NCI-H2029 (cell line): Measurements from ENCODE around the gene FGL2.
A peak's percentile ranks its signal among the peaks of the same experiment; 100 is the strongest.
"Not testable (repeated sequence)": the region's sequence is repeated elsewhere in the genome, so short reads cannot be mapped to it uniquely, and the experiment has no call there.

ENCODE experiments used
- DNase-seq: peaks from one replicate; lab custom pipeline; 2025; lab: John Stamatoyannopoulos, UW

FGL2 gene

DNA sequence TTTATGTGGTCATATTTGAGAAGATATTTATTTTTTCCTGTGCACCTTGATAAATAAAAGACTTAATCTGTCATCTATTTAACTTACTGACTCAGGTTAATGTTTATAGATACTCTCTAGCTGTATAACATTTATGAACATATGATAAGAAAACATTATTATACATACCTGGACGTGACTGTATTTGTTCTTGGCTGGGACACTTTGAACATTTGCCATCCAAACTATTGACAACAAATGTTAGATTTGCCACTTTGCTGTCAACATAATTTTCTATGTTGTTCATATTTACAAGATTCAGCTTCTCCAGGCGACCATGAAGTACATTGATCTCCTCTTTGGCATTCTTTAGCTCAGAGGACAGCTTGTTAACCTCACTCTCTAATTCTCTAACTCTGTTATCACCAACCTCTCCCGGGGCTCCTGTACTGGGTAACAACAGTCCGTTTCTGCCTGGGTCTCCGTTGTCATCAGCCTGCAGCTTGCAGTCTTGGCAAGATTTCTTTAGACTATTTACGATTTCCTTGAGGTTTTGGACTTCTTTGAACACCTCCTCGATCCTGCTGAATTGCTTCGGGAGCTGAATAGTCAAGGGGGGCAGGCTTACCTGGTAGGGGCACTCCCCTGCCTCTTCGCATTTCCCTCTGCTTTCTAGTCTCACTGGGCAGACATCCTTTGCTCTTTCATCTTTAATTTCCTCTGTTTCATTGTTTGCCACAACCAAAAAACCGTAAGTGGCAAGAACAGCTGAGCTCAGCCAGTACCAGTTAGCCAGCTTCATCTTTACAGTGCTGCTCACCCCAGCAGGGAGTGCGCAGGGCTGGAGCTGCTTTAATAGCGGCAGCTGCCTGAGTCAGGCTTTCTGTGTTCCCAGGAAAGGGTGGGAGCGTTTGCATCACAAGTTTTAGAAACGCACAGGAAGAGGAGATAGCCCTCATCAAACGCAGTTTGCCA is at the start of gene FGL2:
FGL2 (minus strand) TSS at position 807 of the 954 bp plus-strand sequence; CDS start at position 781, 26 bp downstream.
- no peak for DNase-seq

DNA sequence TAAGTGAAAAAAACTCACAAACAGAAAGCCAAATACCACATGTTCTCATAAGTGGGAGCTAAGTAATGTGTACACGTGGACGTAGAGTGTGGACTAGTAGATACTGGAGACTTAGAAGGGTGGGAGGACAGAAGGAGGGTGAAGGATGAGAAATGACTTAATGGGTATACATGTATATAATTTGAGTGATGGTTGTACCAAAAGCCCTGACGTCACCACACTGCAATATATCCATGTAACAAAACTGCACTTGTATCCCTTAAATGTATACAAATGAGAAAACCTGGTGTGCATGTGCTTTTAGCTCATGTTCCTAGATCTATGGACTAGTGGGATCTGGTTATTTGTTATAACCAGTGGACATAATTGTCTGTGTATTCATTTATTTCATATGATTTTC is 48.5 kb upstream of the FGL2 start:
- no peak for DNase-seq

DNA sequence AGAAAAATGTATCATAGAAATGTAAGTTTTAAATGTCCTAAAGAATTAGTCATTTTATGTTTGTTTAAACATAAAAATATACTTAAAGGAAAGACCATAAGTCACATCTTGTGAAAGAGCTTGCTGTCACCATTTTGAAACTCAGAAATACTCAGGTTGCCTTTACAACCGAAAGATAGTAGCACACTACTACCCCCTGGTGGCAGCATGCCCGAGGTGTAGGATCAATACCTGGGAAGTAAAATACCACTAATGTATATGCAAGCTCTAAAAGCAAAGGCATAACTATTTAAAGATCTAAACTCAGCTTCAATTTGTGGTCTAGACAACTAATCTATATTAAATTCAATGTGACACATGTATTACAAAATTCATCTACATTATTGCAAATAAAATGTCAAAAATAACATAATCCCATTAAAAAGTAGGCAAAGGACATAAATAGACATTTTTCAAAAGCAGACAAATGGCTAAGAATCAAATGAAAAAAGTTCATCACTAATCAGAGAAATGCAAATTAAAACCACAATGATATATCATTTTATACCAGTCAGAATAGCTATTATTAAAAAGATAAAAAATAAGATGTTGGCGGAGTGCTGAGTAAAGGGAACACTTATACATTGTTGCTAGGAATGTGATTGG is 47.7 kb upstream of the FGL2 start:
- DNase-seq = peak; percentile 58

DNA sequence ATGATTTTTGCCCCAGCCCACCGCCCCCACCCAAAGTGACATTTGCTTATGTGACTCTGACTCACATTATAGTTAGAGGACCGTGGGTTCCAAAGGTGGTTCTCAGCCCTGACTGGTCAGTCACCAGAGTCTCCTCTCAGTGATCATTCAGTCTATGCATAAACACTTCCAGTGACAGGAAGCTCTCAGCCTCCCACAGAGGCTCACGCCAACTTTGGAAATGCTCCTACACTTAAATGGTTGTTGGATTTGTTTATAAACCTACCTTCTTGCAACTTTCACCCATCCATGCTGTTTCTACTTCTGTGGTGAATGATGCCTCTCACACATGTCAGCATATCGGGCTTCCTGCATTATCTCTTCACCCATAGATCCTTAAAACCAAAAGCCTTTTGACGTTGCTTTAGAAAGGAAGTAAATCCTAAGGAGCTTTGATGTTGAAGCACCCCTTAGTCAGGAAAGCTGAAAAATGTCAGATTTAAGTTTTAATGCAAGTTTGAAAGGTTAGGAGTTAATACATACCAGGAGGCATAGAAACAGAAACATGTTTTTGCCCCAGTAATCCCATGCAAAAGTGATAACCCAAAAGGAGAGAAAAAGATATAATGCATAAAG is 46.5 kb upstream of the FGL2 start:
- DNase-seq = no peak

DNA sequence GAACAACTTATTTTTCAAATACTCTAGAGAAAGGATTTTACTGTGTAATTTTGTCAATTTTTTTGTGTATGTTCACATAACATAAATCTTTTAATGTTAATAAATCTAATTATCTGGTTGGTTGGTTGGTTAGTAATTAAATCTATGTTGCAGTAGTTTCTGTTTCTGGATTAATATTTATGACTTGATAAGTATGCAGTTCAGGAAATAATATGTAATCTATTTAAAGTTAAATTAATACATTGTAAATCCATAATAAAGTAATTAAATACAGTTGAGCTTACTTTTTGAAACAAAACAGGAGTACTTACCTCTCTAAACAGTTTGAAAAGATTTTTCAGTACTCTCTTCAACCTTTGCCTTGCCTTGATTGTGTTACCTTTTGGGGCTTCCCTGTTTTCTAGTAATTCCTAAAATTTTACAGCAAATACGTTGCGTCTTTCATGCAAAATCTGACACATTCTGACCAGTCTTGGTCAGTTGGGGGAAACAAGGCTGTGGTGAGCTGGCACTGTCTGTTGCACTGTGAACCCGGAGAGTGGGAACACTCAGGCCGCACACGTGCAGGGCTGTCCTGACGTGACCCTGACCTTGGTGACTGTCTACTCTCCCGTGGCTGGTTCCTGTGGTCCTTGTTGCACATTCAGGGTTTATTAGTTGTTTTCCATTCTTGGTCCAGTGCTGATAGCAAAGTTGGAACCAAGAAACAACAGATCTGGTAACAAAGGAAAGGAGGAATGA is 45.6 kb upstream of the FGL2 start:
- no peak for DNase-seq

GRCh38 chr7:77244222-77244934 is 44.8 kb upstream of the FGL2 start:
- DNase-seq = no peak

DNA sequence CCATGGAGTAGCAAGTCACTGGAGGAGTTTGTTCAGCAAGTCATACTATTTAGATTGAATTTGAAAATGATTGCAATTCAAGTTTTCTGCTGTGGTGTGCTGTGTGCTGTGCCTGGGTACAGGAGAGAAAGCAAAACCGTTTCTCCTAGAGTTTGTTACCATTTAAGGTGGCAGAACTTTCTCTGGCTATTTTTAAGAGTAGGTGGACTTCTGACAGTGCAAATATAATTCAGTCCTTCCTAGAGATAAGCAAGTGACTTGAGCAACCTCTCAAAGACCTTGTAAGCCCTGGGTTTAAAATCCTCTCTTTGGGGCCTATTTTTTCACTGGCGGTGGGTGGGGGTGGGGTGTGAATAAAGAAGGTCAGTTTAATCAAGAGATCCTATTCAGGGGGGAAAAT is 42.9 kb upstream of the FGL2 start:
- no peak for DNase-seq

- DNase-seq = no peak
These were observed 42.4 kb upstream of the FGL2 start for GRCh38 chr7:77242068-77242467.

DNA sequence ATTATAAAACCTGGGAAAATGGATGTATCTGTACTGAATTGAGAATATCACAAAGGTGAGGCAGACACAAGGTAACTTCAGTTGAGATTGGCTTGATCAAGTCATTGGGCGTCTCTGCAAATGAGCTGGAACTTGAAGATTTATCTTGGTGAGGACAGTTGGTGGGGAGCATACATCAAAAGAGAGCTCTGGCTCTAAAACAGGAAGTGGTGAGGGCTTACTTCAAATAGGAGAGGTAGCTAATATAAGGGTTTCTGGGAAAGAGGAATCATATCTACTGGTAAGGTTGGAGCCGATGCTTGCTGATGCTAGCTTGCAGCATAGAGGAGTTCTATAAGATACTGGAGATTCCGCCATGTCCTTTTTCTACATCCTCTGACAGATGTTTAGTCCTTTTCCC is 39.9 kb upstream of the FGL2 start:
- DNase-seq = no peak

DNA sequence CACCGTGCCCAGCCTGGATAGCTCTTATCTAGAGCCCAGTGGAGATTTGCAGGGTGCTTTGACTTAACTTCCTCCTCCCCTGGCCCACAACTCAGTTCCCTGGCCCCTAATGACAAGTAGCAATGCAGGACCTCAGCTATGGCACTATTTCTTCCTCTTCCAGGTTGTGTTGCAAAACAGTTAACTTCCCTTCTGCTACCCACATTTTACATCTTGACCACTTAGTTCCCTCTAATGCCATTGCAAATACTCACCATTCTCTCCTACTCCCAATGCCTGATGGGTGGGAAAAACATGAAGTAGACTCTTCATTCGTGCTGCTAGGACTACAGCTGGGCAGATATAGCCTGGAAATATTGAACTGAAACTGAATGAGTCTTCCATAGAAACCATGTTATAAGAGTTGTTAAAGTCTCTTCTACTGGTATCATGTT is 39.1 kb upstream of the FGL2 start:
- DNase-seq = no peak

DNA sequence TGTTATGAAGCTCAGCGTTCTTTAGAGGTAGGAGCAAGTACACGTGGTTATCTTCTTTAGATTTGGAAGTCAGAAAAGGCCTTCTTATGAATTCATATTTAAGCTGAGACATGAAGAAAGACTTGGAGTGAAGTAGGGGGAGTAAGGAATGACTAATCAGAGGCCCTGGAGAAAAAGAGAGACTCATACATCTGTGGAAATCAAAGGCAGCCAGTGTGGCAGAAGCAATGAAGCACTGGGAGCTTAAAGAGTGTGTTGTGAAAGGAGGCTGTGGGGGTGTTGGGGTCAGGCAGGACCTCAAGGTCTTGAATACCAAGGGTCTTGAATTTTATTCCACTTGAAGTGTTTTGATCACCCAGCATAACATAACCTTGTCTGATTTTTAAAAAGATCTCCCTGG is 35.7 kb upstream of the FGL2 start:
- no peak for DNase-seq

GRCh38 chr7:77232467-77232866 is 32.8 kb upstream of the FGL2 start:
- no peak for DNase-seq

DNA sequence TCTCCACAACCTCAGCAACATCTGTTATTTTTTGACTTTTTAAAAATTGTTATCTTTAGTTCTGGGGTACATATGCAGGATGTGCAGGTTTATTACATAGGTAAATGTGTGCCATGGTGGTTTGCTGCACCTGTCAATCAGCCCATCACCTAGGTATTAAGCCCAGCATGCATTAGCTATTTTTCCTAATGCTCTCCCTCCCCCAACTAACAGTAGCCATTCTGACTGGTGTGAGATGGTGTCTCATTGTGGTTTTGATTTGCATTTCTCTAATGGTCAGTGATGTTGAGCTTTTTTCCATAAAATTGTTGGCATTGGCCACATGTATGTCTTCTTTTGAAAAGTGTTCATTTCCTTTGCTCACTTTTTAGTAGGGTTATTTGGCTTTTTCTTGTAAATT is 29.2 kb upstream of the FGL2 start:
- DNase-seq = not testable (repeated sequence)

DNA sequence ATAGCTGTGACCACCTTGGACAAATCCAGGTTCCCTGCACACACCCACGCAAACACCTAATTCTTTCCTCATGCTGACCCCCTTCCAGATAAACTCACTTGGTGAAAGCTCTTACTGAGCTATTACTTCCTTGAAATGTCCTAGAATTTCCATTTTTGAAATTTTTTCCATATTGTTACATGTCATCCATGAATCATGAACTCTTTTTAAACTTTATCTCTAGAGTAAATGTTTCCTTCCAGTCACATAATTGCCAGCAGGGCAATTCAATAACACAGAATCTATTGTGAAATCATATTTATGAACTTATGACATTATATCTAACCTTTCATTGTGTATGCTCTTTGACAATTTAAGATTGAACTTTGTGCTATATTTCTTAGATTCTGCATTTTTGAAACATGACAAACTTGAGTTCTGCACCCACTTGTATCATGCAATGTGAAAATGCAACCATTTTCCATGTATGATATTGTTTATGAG is 26.8 kb upstream of the FGL2 start:
- no peak for DNase-seq

GRCh38 chr7:77223261-77223660 is 23.6 kb upstream of the FGL2 start:
- DNase-seq = no peak

DNA sequence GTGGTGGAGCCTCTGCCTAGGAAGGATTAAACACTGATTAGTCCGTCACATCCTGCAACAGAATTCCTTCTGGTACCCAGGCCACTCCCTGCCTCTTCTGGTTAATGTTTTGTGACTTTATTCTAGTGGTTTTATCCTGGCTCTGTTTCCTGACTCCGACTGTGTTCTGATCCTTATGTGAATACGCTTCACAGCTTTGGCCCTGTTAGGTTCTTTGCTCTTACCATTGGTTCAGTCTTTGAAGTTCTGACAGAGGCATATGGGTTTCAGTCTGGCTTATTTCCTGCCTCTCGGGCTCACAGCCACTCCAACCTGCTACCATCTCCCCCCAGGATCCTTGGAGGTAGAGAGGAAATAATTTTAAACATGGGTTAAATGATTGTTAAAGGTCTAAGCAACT is 23.2 kb upstream of the FGL2 start:
- no peak for DNase-seq

GRCh38 chr7:77222065-77222464 is 22.4 kb upstream of the FGL2 start:
- DNase-seq = no peak

- DNase-seq = not testable (repeated sequence)
These were observed 20.2 kb upstream of the FGL2 start for GRCh38 chr7:77219701-77220331.

DNA sequence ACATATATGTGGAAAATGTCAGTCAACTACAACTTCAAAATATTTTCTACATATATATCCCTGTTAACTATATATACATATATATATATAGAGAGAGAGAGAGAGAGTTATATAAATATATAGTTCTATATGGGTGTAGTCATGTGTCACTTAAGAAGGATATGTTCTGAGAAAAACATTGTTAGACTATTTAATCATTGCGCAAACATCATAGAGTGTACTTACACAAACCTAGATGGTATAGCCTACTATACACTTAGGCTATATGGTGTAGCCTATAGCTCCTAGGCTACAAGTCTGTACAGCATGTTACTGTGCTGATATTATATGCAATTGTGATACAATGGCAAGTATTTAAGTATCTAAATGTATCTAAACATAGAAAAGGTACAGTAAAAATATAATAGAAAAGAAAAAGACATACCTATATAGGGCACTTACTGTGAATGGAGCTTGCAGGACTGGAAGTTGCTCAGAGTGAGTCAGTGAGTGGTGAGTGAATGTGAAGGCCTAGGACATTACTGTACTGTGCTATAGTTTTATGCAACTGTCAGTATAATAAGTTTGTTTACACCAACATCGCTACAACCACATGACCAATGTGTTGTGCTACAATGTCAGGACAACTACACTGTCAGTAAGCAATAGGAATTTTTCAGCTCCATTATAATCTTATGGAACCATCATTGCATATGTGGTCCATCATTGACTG is 18.0 kb upstream of the FGL2 start:
- no peak for DNase-seq

GRCh38 chr7:77216181-77216845 is 16.7 kb upstream of the FGL2 start:
- DNase-seq = no peak
